DMS79 (cell line): ENCODE results near the gene EPC1.
"Not testable (repeated sequence)": the region's sequence is repeated elsewhere in the genome, so short reads cannot be mapped to it uniquely, and the experiment has no call there.

Experiments
- DNase-seq: peaks from one replicate; lab custom pipeline; 2025; lab: John Stamatoyannopoulos, UW

EPC1 gene

GRCh38 chr10:32279795-32280194 lies 67.2 kb downstream of the EPC1 start:
- no peak for DNase-seq

DNA sequence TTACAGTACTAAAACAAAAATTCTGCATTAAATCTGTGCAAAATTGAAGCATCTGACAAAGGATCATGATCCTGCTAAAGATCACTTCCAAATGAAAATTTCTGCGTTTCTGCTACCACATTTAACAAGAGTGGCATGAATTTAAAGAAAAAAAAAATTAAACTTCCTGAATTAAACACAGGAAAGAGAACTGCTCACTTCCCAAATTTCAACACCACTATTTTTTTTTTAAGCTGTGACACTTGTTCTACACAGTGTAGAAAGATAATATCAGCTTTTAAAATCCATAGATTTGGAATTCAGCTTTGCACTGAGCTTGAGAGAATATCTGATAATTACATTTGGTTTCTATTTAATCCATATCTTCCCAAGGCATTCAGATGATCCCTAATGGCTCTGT lies 73.6 kb downstream of the EPC1 start:
- DNase-seq = no peak

- DNase-seq = no peak
These were observed 75.3 kb downstream of the EPC1 start for GRCh38 chr10:32271617-32272016.

GRCh38 chr10:32269343-32270100 lies 77.4 kb downstream of the EPC1 start:
- DNase-seq = no peak

DNA sequence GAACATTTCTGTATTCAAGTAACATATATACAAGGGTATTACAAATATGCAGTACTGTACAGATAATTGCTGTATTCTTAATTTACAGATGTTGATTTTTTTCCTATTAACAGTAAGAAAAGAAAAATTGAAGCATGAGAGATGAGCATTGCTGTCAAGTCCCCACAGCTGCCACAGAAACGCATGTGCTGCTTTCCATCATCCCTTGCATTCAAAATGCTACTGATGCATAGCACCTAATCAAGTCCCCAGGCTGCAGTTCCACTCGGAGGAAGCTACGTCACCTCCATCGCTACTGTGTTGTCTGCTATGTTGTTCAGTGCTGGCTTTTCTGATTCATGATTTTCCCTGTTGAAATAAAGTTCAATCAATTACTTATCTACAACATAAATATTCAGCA lies 78.2 kb downstream of the EPC1 start:
- no peak for DNase-seq

- no peak for DNase-seq
These were observed 80.0 kb downstream of the EPC1 start for GRCh38 chr10:32266979-32267378.

DNA sequence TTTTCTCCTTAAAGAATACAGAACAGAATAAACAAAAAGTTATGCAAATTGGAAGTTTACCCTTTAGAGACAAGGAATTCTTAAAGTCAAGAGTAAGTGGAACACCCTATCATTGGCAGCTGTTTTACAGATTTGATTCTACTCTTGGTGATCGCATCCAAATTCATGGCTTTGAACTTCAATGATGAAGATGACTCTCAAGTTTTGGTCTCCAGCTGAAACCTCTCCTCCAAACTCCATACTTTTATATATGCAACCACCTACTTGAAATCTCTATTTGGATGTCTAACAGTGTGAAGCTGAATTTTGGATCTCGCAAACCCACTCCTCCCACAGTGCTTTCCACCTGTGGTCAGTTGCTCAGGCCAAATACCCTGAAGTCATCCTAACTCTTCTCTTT lies 80.4 kb downstream of the EPC1 start:
- no peak for DNase-seq

- DNase-seq = no peak
These were observed 81.2 kb downstream of the EPC1 start for GRCh38 chr10:32265756-32266155.

DNA sequence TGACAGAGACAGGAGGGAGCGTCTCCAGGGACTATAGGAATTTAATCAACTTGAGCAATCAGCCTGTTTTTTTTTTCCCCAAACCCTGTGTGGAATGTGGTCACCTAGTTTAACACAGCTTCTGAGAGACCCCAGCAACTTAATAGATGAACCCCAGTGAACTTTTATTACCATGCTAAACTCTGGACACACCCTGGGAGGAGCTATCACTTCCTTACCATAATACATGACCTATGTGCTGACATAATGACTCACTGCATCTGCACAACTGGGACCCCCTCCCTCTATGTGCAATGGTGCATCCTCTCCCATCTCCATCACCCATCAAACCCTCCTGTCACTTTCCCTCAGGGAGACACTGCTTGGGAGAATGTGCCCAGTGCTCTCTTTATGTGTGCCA lies 83.7 kb downstream of the EPC1 start:
- DNase-seq = no peak

- no peak for DNase-seq
These were observed 87.4 kb downstream of the EPC1 start for GRCh38 chr10:32259551-32259950.

DNA sequence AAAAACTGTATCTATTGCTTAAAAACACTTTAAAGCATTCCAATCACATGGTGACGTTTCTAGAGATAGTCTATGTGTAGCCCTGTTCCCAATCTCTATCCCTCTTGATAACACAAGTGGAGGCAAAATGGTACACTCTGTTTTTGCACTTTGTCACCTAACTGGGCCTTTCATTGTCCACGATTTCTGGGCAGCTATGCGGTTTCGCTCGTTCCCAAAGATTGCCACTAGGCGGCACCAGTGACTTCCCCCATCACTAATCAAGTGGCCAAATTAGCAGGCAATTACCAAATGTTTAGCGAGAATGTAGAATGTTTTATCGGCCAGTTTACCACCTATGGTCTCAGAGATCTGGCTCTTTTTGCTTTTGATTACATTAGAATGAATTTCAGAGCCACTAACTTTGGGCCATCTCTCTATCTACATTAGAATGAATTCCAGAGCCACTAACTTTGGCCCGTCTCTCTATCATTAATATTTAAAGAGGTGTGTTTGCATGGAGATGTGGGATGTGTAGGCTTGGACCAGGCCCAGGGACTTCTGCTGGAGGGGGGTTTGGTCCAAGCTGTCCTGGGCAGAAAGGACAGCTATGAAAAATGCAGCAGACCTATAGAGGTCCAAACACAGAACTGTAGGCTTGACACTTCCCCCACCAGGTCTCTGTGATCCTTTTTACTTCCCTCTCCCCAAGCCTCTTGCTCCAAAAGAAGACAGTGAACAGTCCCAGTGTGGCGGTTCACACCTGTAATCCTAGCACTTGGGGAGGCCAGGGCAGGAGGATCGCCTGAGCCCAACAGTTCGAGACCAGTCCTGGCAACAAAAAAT lies 90.1 kb downstream of the EPC1 start:
- DNase-seq = no peak

DNA sequence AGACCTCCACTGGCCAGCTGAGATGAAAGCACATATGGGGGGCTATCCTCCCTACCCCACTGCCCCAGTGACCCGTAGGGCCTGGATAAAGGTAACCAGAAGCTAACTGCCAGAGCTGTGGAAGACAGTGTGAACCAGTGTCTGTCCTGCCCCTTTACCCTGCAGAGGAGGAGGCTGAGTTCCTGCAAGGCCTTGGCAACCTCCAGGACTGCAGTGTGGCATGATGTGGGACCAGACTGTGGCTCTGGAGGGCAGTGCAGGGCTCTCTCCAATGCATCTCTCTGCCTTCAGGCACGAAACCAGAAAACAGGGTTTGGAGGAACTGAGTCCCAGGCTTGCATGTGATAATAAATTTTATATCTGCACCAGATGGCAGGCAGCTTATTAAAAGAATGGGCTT lies 93.1 kb downstream of the EPC1 start:
- DNase-seq = no peak

GRCh38 chr10:32253276-32253675 lies 93.7 kb downstream of the EPC1 start:
- no peak for DNase-seq

DNA sequence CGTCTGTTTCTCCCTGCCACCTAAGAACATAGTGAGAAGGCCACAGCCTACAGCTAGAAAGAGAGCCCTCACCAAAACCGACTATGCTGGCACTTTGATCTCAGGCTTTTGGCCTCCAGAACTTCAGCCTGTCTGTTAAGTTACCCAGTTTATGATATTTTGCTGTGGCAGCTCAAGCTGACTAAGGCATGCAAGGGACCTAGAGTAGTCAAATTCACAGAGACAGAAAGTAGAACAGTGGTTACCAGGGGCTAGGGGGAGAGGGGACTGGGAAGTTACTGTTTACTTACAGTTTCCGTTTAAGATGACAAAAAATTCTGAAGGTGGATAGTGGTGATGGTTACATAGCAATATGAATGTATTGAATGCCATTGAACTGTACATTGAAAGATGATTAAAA lies 96.5 kb downstream of the EPC1 start:
- DNase-seq = not testable (repeated sequence)

- no peak for DNase-seq
These were observed 100.3 kb downstream of the EPC1 start for GRCh38 chr10:32246685-32247084.

- no peak for DNase-seq
These were observed 101.2 kb downstream of the EPC1 start for GRCh38 chr10:32245760-32246159.

- no peak for DNase-seq
These were observed 102.3 kb downstream of the EPC1 start for GRCh38 chr10:32244421-32245207.

GRCh38 chr10:32244011-32244410 lies 102.9 kb downstream of the EPC1 start:
- no peak for DNase-seq

DNA sequence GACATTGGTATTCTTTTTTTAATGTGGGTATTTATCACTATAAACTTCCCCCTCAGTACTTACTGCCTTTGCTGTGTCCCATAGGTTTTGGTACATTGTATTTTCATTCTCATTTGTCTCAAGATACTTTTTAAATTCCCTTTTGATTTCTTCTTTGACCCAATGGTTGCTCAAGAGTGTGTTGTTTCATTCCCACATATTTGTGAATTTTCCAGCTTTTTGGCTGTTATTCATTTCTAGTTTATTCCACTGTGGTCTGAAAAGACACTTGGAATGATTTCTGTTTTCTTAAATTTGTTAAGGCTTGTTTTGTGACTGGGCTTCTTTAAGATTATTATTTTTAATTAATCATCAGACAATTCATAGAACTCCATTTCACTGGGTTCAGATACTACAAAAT lies 105.0 kb downstream of the EPC1 start:
- DNase-seq = no peak

DNA sequence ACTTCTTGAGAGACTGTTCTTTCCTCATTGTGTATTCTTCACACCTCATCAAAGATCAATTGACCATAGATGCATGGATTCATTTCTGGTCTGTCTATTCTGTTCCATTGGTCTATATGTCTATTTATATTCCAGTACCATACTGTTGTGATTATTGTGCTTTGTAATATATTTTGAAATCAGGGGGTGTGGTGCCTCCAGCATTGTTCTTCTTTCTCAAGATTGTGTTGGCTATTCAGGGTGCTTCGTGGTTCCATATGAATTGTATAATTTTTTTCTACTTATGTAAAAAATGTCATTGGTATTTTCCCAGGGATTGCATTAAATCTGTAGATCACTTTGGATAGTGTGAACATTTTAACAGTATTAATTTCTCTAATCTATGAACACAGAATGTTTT lies 106.5 kb downstream of the EPC1 start:
- no peak for DNase-seq

- DNase-seq = no peak
These were observed 107.2 kb downstream of the EPC1 start for GRCh38 chr10:32239769-32240168.

GRCh38 chr10:32237644-32238345 lies 109.2 kb downstream of the EPC1 start:
- no peak for DNase-seq
